Measurements from ENCODE around the gene PSME1.

The PSME1 gene

DNA sequence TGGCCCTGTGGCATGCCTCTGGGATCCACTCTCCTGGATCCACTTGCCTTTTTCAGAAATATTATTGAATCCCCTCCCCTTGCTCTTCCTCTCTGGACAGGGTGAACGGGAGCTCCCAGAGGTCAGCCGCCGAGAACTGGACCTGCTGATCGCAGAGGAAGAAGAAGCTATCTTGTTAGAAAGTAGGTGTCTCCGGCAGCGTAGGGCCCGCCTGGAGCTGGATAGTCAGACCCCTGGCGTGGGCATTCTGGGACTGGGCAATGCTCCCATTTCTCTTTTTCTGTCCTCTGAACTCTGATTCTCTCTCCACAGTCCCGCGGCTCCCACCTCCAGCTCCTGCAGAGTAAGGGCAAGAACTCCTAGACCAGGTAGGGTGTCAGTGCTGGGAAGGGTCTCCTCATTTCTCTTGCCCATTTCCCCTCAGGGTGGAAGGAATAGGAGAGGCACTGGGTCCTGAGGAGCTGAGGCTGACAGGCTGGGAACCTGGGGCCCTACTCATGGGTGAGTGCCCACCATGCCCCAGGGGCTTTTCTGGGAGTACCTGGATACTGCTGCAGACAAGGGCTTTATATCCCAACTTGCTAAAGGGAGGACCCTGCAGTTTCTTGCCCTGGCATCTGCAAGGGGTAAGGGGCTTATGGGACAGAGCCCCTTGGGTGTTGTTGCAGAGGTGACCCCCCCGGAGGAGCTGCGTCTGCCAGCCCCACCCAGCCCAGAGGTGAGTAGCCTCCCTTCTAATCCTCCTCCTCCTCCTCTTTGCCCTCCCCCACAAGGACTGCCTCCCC, 41.2 kb downstream of the PSME1 start:
- no peak for DNase-seq

DNA sequence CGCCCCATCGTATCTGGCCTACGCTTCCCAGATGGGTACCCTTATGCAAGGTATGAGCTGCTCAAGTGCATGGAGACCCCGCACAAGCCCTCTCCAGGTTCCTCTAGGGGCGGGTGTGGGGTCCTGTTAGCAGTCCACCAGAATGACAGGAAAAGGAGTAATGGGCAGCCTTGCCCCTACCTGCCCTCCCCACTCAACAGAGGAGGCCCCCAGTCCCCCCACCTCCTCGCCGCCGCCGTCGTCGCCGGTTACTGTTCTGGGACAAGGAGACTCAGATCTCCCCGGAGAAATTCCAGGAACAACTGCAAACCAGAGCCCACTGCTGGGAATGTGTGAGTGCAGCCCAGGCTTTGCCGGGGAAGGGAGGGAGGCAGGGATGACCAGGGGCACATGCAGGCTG, 41.9 kb downstream of the PSME1 start:
- no peak for DNase-seq

DNA sequence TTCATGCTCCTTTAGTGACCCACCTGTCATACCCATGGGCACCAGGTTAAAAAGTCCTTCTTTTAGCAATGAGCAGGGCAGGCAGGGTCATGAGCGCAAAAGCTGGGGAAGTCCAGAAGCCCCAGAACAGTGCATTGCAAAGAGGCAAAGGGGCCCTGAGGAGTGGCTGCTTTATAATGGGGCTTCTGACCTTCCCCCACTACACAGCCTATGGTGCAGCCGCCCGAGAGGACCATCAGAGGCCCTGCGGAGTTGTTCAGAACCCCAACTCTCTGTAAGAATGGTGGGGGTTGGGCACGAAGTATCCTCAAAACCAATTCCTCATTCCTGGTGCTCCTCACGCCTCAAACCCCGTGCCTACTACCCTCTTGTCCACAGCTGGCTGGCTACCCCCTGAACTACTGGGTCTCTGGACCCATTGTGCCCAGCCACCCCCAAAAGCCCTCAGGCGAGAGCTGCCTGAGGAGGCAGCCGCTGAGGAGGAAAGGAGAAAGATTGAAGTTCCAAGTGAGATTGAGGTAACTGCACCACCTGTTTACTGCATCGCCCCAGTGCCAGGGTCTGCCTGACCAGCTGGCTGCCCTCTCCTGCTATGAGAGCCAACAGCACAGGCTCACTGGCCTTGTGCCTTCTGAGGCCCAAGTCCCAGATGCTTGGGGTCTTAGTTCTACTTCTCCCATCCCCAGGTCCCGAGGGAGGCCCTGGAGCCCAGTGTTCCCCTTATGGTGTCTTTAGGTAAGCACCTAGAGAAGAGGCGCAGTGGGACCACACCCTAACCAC, 42.6 kb downstream of the PSME1 start:
- DNase-seq, result no peak

DNA sequence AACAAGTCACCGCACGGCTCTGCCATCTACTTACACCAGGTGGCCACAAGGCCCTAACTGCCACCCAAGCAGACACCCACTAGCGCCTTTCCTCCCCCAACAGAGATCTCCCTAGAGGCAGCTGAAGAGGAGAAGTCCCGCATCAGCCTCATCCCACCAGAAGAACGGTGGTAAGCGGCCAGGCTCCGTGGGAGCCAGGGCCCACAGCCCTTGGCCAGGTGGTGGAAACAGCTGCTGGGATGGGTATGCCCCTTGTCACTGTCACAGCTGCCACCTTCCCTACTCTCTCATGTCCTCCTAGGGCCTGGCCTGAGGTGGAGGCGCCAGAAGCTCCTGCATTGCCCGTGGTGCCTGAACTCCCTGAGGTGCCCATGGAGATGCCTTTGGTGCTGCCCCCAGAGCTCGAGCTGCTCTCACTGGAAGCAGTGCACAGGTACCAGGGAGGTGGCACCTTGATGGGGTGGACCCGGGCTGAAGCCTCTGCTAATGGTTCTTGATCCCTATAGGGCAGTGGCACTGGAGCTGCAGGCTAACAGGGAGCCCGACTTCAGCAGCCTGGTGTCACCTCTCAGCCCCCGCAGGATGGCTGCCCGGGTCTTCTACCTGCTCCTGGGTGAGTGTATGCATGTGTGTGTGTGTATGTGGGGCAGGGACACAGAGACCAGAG, 43.4 kb downstream of the PSME1 start:
- no peak for DNase-seq

DNA sequence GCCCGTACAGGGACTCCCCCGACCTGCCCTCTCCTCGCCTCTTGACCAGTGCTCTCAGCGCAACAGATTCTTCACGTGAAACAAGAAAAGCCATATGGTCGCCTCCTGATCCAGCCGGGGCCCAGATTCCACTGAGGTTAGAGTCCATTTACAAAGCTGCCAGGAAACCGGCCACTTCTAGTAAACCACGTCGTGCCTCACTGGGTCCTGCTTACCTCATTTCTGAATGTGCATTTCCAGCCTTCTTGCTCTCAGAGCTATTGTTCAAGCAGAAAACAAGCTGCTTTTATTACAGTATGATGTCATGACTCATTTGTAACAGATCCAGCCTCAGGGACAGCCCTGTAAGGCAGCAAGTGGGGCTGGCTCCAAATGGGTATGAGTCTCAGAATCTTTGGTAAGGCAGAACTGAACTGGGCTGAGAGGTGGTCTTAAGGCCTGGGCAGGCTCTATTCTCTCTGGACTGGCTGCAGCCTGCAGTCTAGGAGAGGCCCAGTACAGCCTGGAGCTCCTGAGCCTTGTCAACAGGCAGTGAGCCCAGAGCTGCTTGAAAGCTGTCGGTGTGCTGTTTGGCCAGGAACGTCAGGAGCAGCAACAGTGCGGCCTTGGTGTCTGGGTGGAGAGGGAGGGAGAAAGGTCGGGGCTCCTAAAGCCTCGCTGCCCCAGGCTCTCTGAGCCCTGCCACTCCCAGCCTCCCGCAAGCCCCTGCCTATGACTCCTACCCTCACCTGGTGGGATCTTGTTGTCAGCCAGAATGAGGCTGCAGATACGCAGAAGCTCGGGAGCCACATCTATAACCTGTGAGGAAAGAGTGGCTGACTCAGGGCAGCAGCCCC, 44.2 kb downstream of the PSME1 start:
- DNase-seq, result no peak

DNA sequence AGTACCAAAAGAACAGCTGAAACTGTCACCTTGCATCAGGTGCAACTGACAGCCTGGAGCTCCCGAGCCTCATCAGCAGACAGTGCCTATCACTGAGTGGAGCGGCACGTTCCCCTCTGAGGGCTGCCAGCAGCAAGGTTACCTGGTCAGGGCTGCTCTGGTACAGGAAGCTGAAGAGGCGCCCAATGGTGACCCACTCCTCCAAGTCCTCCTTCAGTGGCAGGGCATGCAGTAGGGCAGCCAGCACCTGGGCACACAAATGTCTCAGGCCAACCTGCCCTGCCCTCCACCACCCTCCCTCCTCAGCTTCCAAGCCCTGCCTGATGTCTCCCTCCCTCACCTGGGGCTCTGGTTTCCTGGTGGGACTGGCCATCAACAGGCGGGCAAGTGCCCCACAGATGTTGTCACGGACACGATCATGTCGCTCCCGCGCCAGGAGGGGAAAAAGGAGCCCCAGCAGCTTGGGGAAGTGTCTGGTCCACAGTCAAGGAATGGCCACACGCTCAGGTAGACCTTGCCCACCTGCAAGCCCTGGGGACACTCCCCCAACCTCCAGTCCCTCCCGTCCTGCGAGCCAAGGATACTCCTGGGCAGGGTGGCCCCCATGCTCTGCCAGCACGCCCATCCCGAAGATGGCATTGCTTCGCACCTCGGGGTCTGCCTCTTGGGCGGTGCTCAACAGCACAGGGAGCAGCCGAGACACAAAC, 45.5 kb downstream of the PSME1 start:
- DNase-seq, result no peak

DNA sequence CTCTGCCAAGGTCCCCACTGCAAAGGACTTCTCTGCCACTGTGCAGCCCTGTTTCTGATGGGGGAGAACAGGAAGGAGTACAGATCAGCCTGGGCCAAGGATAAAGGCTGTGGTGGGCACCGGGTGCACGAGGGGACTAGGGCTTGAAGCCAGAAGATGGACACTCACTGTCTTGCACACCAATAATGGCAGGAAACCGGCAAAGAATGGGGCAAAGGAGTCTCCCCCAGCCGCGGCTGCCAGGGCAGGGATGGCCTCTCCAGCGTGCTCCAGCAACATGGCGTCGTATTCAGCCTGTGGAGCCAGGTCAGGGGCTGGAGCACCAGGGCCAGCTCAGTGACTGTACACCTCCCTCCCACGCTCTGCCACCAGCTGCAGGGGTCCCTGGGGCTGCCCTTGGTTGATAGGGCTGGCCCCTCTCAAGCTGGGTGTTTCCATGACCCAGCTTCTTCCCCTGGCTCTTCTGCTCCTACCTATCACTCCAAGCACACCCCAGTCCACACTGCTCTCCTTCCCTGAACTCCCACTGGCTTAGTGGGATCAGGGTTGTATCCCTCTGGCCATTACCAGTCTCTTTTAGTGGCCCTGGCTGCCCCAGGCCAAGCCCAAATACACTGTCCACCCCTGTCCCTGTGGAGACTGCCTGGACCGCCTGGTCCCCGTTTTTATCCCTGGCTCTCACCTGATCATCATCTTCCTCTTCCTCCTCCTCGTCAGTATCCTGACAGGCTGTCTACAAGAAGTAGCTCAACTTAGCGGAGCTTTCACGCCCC, 46.3 kb downstream of the PSME1 start:
- no peak for DNase-seq

DNA sequence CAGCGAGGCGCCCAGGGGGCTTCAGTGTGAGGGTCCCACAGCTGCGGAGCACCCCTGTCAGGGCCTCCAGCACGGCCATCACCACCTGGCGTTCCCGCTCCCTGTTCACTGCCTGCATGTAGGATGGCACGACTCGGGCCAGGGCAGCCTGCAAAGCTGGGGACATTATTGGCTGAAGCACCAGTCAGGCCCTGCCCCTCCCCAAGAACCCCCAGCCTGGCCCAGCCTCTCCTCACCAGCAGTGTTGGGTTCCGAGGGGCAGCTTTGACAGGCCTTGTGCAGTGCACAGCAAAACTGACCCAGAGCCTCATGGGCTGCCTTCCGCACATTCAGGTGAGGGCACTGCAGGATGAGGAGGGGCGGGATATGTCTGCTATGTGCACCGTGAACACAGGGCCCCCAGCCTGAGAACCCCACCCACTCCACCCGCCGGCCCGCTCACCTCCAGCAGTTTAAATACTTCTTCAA, 47.1 kb downstream of the PSME1 start:
- no peak for DNase-seq

DNA sequence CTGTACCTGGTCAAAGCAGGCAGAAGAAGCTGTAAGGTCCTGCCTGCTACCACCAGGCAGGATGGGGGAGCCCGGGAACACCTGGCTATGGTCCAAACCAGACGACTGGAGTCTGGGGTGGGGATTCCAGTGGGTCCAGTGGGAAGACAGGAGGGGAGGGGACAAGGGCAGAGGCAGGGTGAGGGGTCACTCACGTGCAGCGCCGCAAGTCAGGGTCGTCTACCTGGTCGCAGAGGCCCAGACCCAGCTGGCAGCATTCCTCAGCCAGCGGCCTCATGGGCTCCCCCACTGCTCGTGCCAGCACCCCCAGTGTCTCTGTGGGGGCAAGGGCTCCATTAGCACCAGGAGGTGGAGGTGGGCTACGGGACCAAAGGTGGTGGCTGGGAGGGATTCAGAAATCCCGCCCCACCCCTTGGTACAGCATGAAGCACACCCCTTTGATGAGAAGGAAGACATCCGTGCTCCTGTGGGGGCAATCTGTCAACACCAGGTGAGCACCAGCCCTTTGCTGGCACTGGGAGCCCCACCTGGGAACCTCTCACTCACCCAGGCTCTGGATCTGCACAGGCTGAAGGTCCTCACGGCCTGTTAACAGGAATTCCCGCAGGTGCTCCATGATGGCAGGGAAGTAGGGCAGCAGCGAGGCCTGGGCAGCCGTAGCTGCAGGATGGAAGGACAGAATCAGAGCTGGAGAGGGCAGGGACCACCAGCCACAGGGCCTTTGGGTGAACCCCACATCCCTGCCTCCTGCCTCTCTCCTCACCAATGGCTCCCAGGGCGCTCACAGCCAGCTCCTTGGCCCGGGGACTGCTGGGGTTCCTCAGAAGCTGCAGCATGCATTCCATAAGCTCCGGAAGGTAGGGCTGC, 48.3 kb downstream of the PSME1 start:
- no peak for DNase-seq

DNA sequence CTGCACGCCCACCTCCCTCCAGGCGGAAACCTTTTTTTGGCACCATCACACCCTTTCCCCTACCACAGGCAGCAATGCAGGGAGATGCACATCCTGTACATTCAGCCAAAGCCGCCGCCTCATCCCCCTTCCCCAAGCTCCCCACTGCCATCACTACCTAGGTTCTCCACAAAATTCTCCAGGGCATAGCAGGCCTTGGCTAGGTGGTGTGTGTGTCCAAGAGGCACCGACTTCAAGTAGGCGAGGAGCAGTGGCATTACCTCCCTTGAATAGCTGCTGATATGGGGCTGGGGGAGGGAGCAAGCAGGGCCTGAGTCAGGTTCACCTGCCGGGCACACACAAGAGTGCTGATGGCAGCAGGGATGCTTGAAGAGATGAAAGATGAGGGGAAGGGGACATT, 49.0 kb downstream of the PSME1 start:
- DNase-seq, result no peak

DNA sequence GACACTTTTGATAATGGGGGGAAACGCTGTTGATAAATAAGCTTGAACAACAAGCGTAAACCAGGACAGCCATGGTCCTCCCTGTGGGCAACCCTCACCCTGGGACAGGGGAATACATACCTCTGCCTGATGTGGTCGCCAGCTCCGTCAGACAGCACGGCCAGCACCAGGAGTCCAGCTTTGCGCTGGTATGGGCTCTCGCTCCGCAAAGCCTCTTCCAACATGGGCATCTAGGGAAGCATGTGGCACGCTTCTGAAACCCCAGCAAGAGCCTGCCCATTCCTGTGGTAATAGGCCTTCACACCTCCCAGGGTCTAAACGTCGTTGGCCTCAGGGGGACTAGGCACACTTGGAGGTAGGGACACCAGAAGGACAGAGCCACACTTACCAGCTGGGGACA, 49.7 kb downstream of the PSME1 start:
- no peak for DNase-seq

DNA sequence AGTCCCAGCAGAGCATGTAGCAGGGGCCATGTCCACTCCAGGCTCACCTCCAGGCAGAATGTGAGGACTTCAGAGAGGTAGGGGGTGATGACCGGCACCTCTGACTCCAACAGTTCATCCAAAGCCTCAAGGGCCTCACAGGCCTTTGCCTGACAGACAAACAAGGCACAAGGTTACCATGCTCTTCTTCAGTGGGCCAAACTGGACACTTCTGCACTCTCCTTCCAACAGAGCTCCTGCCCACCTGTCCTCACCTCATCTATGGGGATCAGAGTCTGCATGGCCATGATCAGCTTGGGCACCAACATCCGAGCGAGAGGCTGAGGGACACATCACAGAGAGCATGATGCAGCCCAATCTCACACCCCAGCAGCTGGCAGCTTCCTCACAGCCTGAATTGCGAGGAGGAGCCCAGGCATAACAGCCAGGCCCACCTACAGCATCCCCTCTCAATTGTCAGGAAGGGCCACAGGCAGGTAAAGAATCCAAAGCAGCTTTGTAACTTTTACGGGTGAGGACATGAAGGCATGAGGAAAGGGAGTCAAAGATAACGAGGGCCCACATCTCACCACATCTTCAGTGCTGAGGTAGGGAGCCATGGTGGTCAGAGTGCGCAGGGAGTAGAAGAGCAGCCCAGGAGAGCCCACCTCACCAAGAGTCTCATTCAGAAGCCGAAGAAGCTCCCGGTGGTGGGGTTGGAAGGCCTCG, 51.0 kb downstream of the PSME1 start:
- no peak for DNase-seq

DNA sequence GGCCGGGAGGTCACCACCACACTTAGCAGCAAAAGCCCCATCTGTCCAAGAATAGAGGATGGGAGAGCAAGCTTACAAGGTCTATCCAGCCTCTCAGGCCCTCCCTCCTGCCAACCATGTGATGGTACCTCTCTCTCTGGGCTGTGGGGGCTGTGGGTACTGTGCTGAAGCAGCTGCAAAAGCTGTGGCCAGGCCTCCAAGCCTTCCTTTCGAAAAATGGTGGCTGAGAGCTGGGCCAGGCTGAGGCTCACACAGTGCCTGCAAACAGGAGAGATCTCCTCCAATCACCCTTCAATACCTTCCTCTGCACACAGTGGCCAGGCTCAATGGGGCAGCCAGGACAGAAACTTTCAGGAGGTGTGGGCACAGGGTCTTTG, 51.5 kb downstream of the PSME1 start:
- DNase-seq, result no peak
